Prostate gland (tissue), 2 donors: Measurements from ENCODE around the gene ATL3.

Experiments
- CTCF ChIP-seq, 4 experiments: fragments of 200-600 bp in 2 of 4; fragments of 450-650 bp in 2 of 4; sonication (generic) in 2 of 4; IDR thresholded peaks; 1 replicate in 3 of 4; 2 replicates in 1 of 4; pipeline ENCODE4 v1.5.1; 2016 to 2019; ENCODE audit warnings: antibody characterized with exemption in 4 of 4, mild to moderate bottlenecking in 2 of 4, moderate library complexity in 2 of 4
- POLR2A ChIP-seq: fragments of 450-650 bp; IDR thresholded peaks from one replicate; pipeline ENCODE4 v1.6.1; 2016; ENCODE audit warnings: antibody characterized with exemption, mild to moderate bottlenecking

GRCh38 chr11:63708764-63709163 lies 37.6 kb upstream of the ATL3 start:
- TF ChIP-seq POLR2A (no peak), CTCF (IDR thresholded peaks at IDR 0.05) (no peak)
